Measurements from ENCODE around the gene IGF2R. TPM values are rescaled to one million over a fixed set of nuclear protein-coding genes. Genes with fewer than 3 reads are reported as not detected.

Gene IGF2R
- total RNA-seq, 5 donors from 2014 or later (not counting 1 experiment from before 2014, with no cell fraction given) = 63.4 to 87.5 (median 70.5) TPM

GRCh38 chr6:160054913-160055312 is 86.0 kb downstream of the IGF2R start:
- Mint-ChIP-seq H3K27ac (no peak overlapping the region), H3K36me3 (peaks cover 74% of the 10 kb centered on the region), H3K27me3 (no peaks in the 10 kb centered on the region), H3K9me3 (no peaks in the 10 kb centered on the region), H3K4me1 (peaks cover 20 to 30% (median 21%) of the 10 kb centered on the region in 3 donors), H3K4me3 (no peak overlapping the region)
- H3K36me3 ChIP-seq (ENCODE audit: control insufficient read depth in 2 of 2, extremely low read depth in 1 of 2, insufficient read depth in 1 of 2, low read length in 1 of 2) = peaks cover 16 to 86% of the 10 kb centered on the region in 2 donors
- ChIA-PET POLR2A (no interaction called here), CTCF (no interaction called here)
- DNase-seq = no peak
- WGBS (ENCODE audit: insufficient coverage) = 97% methylated on average over 7 of the region's 7 CpGs
- no peaks in the 10 kb centered on the region for H3K27me3 ChIP-seq (replicated peaks in 1 of 2; ENCODE audit: control insufficient read depth in 2 of 2, extremely low read depth in 1 of 2, insufficient read depth in 2 of 2, low read length in 1 of 2)
- no peaks in the 10 kb centered on the region for H3K9me3 ChIP-seq
- H3K4me3 ChIP-seq (ENCODE audit: control insufficient read depth in 1 of 2, extremely low read depth in 1 of 2, low read length in 1 of 2) = no peak overlapping the region
- no peak overlapping the region for H3K27ac ChIP-seq (ENCODE audit: low read length)
- peaks cover 0 to 19% of the 10 kb centered on the region in 2 experiments for H3K4me1 ChIP-seq (ENCODE audit: control insufficient read depth in 1 of 2, extremely low read depth in 1 of 2, insufficient read depth in 2 of 2, low read length in 2 of 2)
- ATAC-seq (replicated peaks in 1 of 4) = no peak

GRCh38 chr6:160055378-160055777 is 86.5 kb downstream of the IGF2R start:
- WGBS (ENCODE audit: insufficient coverage) = 100% methylated on average over 1 of the region's 5 CpGs
- ChIA-PET CTCF (no interaction called here), POLR2A (no interaction called here)
- Histone ChIP-seq H3K36me3 (ENCODE audit: control insufficient read depth in 2 of 2, extremely low read depth in 1 of 2, insufficient read depth in 1 of 2, low read length in 1 of 2) (peaks cover 15 to 85% of the 10 kb centered on the region in 2 donors), H3K4me3 (ENCODE audit: control insufficient read depth in 1 of 2, extremely low read depth in 1 of 2, low read length in 1 of 2) (no peak overlapping the region), H3K9me3 (no peaks in the 10 kb centered on the region), H3K4me1 (ENCODE audit: control insufficient read depth in 1 of 2, extremely low read depth in 1 of 2, insufficient read depth in 2 of 2, low read length in 2 of 2) (peaks cover 0 to 19% of the 10 kb centered on the region in 2 experiments), H3K27me3 (replicated peaks in 1 of 2; ENCODE audit: control insufficient read depth in 2 of 2, extremely low read depth in 1 of 2, insufficient read depth in 2 of 2, low read length in 1 of 2) (no peaks in the 10 kb centered on the region), H3K27ac (ENCODE audit: low read length) (no peak overlapping the region)
- Mint-ChIP-seq H3K27ac (no peak overlapping the region), H3K4me1 (peaks cover 20 to 28% (median 20%) of the 10 kb centered on the region in 3 donors), H3K36me3 (peaks cover 72% of the 10 kb centered on the region), H3K4me3 (no peak overlapping the region), H3K9me3 (no peaks in the 10 kb centered on the region), H3K27me3 (no peaks in the 10 kb centered on the region)
- ATAC-seq (replicated peaks in 1 of 4) (no peak), DNase-seq (no peak)

- H3K27me3 Mint-ChIP-seq = no peaks in the 10 kb centered on the region
- peaks cover 72% of the 10 kb centered on the region for H3K36me3 Mint-ChIP-seq
- ChIA-PET CTCF (interaction anchor here in 1 of 2 donors (0.6 kb wide), 1 partner anchor 363 kb away, joined by 3 read pairs; no protein-coding TSS in a partner anchor), POLR2A (no interaction called here)
- Histone ChIP-seq H3K36me3 (ENCODE audit: control insufficient read depth in 2 of 2, extremely low read depth in 1 of 2, insufficient read depth in 1 of 2, low read length in 1 of 2) (peaks cover 11 to 85% of the 10 kb centered on the region in 2 donors), H3K27me3 (replicated peaks in 1 of 2; ENCODE audit: control insufficient read depth in 2 of 2, extremely low read depth in 1 of 2, insufficient read depth in 2 of 2, low read length in 1 of 2) (no peaks in the 10 kb centered on the region), H3K4me3 (ENCODE audit: control insufficient read depth in 1 of 2, extremely low read depth in 1 of 2, low read length in 1 of 2) (no peak overlapping the region), H3K4me1 (ENCODE audit: control insufficient read depth in 1 of 2, extremely low read depth in 1 of 2, insufficient read depth in 2 of 2, low read length in 2 of 2) (peaks cover 0 to 15% of the 10 kb centered on the region in 2 experiments), H3K9me3 (no peaks in the 10 kb centered on the region), H3K27ac (ENCODE audit: low read length) (no peak overlapping the region)
- 100% methylated on average over 3 of the region's 6 CpGs for WGBS (ENCODE audit: insufficient coverage)
- DNase-seq (no peak), ATAC-seq (replicated peaks in 1 of 4) (no peak)
- no peaks in the 10 kb centered on the region for H3K9me3 Mint-ChIP-seq
- no peak overlapping the region for H3K4me3 Mint-ChIP-seq
- H3K27ac Mint-ChIP-seq = no peak overlapping the region
- H3K4me1 Mint-ChIP-seq = peaks cover 16 to 25% (median 17%) of the 10 kb centered on the region in 3 donors
These were observed 86.9 kb downstream of the IGF2R start for GRCh38 chr6:160055813-160056212.

- no peak overlapping the region for H3K4me3 ChIP-seq (ENCODE audit: control insufficient read depth in 1 of 2, extremely low read depth in 1 of 2, low read length in 1 of 2)
- H3K4me3 Mint-ChIP-seq = no peak overlapping the region
- H3K27me3 ChIP-seq (replicated peaks in 1 of 2; ENCODE audit: control insufficient read depth in 2 of 2, extremely low read depth in 1 of 2, insufficient read depth in 2 of 2, low read length in 1 of 2) = no peaks in the 10 kb centered on the region
- peaks cover 73% of the 10 kb centered on the region for H3K36me3 Mint-ChIP-seq
- H3K4me1 Mint-ChIP-seq = peaks cover 8 to 14% (median 9%) of the 10 kb centered on the region in 3 donors
- no peaks in the 10 kb centered on the region for H3K9me3 ChIP-seq
- H3K27me3 Mint-ChIP-seq = no peaks in the 10 kb centered on the region
- POLR2A ChIA-PET = interaction anchor here in 1 of 2 donors (0.6 kb wide), 1 partner anchor 322 kb away, joined by 3 read pairs; no protein-coding TSS in a partner anchor
- H3K4me1 ChIP-seq (ENCODE audit: control insufficient read depth in 1 of 2, extremely low read depth in 1 of 2, insufficient read depth in 2 of 2, low read length in 2 of 2) = peaks cover 0 to 11% of the 10 kb centered on the region in 2 experiments
- peak overlapping the region; percentile 17 to 74 for H3K27ac Mint-ChIP-seq
- H3K27ac ChIP-seq (ENCODE audit: low read length) = no peak overlapping the region
- ATAC-seq (replicated peaks in 1 of 4) (peak in 2 of 4 experiments; percentile 31 to 40), DNase-seq (no peak)
- CTCF ChIA-PET = interaction anchor here in 1 of 2 donors (1.1 kb wide), 1 partner anchor 194 kb away, joined by 3 read pairs; no protein-coding TSS in a partner anchor
- 54% methylated on average over 4 of the region's 6 CpGs for WGBS (ENCODE audit: insufficient coverage)
- H3K9me3 Mint-ChIP-seq = no peaks in the 10 kb centered on the region
- H3K36me3 ChIP-seq (ENCODE audit: control insufficient read depth in 2 of 2, extremely low read depth in 1 of 2, insufficient read depth in 1 of 2, low read length in 1 of 2) = peaks cover 13 to 84% of the 10 kb centered on the region in 2 donors
These were observed 88.2 kb downstream of the IGF2R start for GRCh38 chr6:160057080-160057479.

- 100% methylated on average over 5 of the region's 6 CpGs for WGBS (ENCODE audit: insufficient coverage)
- POLR2A ChIA-PET = no interaction called here
- H3K27ac Mint-ChIP-seq = no peak overlapping the region
These were observed 89.8 kb downstream of the IGF2R start for GRCh38 chr6:160058603-160059215.

GRCh38 chr6:160060221-160060620 is 91.3 kb downstream of the IGF2R start:
- POLR2A ChIA-PET = interaction anchor here in 1 of 2 donors (0.6 kb wide), 1 partner anchor 333 kb away, joined by 3 read pairs; no protein-coding TSS in a partner anchor
- H3K4me1 Mint-ChIP-seq = peaks cover 8 to 12% (median 9%) of the 10 kb centered on the region in 3 donors
- no peaks in the 10 kb centered on the region for H3K27me3 Mint-ChIP-seq
- H3K4me3 Mint-ChIP-seq = no peak overlapping the region
- H3K36me3 ChIP-seq (ENCODE audit: control insufficient read depth in 2 of 2, extremely low read depth in 1 of 2, insufficient read depth in 1 of 2, low read length in 1 of 2) = peaks cover 9 to 94% of the 10 kb centered on the region in 2 donors
- no peak overlapping the region for H3K4me3 ChIP-seq (ENCODE audit: control insufficient read depth in 1 of 2, extremely low read depth in 1 of 2, low read length in 1 of 2)
- CTCF ChIA-PET = no interaction called here
- 98% methylated on average over 11 of the region's 11 CpGs for WGBS (ENCODE audit: insufficient coverage)
- ATAC-seq (replicated peaks in 1 of 4) (no peak), DNase-seq (no peak)
- H3K36me3 Mint-ChIP-seq = peaks cover 72% of the 10 kb centered on the region
- no peaks in the 10 kb centered on the region for H3K9me3 ChIP-seq
- H3K9me3 Mint-ChIP-seq = no peaks in the 10 kb centered on the region
- H3K4me1 ChIP-seq (ENCODE audit: control insufficient read depth in 1 of 2, extremely low read depth in 1 of 2, insufficient read depth in 2 of 2, low read length in 2 of 2) = peaks cover 0 to 11% of the 10 kb centered on the region in 2 experiments
- no peak overlapping the region for H3K27ac ChIP-seq (ENCODE audit: low read length)
- H3K27ac Mint-ChIP-seq = no peak overlapping the region
- H3K27me3 ChIP-seq (replicated peaks in 1 of 2; ENCODE audit: control insufficient read depth in 2 of 2, extremely low read depth in 1 of 2, insufficient read depth in 2 of 2, low read length in 1 of 2) = no peaks in the 10 kb centered on the region

More at GRCh38 chr6:160058603-160059215, 89.8 kb downstream of the IGF2R start:
- H3K4me3 ChIP-seq (ENCODE audit: control insufficient read depth in 1 of 2, extremely low read depth in 1 of 2, low read length in 1 of 2) = no peak overlapping the region
- DNase-seq (no peak), ATAC-seq (replicated peaks in 1 of 4) (no peak)
- H3K36me3 ChIP-seq (ENCODE audit: control insufficient read depth in 2 of 2, extremely low read depth in 1 of 2, insufficient read depth in 1 of 2, low read length in 1 of 2) = peaks cover 13 to 94% of the 10 kb centered on the region in 2 donors
- H3K36me3 Mint-ChIP-seq = peaks cover 72% of the 10 kb centered on the region
- no peaks in the 10 kb centered on the region for H3K27me3 ChIP-seq (replicated peaks in 1 of 2; ENCODE audit: control insufficient read depth in 2 of 2, extremely low read depth in 1 of 2, insufficient read depth in 2 of 2, low read length in 1 of 2)
- H3K27ac ChIP-seq (ENCODE audit: low read length) = no peak overlapping the region
- H3K27me3 Mint-ChIP-seq = no peaks in the 10 kb centered on the region
- CTCF ChIA-PET = no interaction called here
- H3K9me3 Mint-ChIP-seq = no peaks in the 10 kb centered on the region
- H3K9me3 ChIP-seq = no peaks in the 10 kb centered on the region
- H3K4me1 ChIP-seq (ENCODE audit: control insufficient read depth in 1 of 2, extremely low read depth in 1 of 2, insufficient read depth in 2 of 2, low read length in 2 of 2) = peaks cover 0 to 11% of the 10 kb centered on the region in 2 experiments
- H3K4me1 Mint-ChIP-seq = peaks cover 8 to 12% (median 9%) of the 10 kb centered on the region in 3 donors
- H3K4me3 Mint-ChIP-seq = no peak overlapping the region

All from T-cell (primary cell).